ENCODE data around the gene HS6ST3. TPM values are rescaled to one million over a fixed set of nuclear protein-coding genes. Genes with fewer than 3 reads are reported as not detected.

The HS6ST3 gene
- total and polyA plus RNA-seq, 7 donors: under 0.01 to 0.71 (median 0.33) TPM; not detected in 2

DNA sequence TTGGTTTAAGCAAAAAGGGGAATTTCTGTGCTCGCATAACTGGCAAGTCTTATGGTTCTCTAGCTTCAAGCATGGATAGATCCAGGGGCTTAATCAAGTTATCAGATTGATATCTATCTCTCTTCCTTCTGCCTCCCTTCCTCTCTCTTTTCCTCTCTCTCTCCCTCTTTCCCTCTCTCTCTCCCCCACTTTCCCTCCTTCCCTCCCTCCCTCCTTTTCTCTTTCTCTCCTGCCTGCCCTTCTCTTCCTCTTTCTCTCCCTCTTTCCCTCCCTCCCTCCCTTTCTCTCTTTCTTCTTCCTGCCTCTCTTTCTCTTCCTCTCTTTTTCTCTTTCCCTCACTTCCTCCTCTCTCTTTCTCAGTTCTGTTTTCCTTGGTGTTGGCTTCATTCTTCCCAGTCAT lies 195.8 kb downstream of the HS6ST3 start:
- H3K27ac ChIP-seq: no peak overlapping the region
- H3K27me3 ChIP-seq: no peaks in the 10 kb centered on the region
- no peaks in the 10 kb centered on the region for H3K36me3 ChIP-seq
- DNase-seq: no peak
- WGBS, 2 donors: 86 to 91% methylated on average over 1 of the region's 1 CpG
- intact Hi-C loops (cut with DNase I): no loop called here
- no peak for TF ChIP-seq CTCF (IDR thresholded peaks at IDR 0.05)
- no peak for TF ChIP-seq POLR2AphosphoS5 (IDR thresholded peaks at IDR 0.05)
- no peak for TF ChIP-seq EP300 (IDR thresholded peaks at IDR 0.05)
- no peak for TF ChIP-seq POLR2A (IDR thresholded peaks at IDR 0.05)
- no peak overlapping the region for H3K4me3 ChIP-seq
- H3K9me3 ChIP-seq: no peaks in the 10 kb centered on the region
- H3K4me1 ChIP-seq: no peaks in the 10 kb centered on the region

DNA sequence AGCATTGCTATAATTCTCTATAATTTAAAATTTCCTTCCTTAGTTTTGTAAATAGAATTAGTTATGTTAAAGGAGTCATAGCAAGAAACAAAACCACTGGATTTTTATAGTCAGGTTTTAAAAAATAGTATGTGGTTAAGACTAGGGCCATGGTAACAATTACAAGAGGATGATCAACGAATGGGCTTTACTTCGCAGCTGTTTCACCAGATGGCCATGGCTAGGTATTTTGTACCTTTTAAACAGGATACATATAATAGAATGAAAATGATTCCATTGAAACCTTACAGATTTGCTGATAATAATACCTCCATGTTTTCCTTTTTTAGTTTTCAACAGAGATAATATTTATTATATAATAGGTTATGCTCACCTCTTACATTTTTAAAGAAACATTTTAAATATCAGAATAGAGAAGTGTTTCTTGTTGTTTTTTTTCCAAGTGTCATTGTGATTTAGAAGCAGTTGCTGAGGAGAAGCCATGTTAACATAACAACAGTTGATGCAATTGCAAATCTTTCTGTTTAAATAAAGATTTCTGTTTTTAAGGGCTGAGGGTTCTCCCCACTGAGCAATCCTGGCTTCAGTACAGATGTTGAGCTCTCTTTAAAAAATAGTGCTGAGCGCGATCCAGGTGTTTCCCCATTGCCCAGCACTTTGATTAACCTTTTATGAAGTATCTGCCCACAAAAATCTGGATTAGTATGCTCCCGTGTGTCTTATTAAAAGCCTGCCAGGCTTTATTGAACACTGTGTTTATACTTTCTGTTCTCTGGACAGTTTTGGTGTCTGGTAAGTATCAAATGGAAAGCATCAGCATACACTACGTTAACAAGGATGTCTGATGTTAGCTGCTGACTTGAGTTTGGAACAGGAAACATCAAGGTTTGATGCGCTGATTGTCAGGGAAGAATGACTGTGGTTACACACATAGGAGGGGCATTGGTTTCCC lies 205.3 kb downstream of the HS6ST3 start:
- no peak for TF ChIP-seq POLR2A (IDR thresholded peaks at IDR 0.05)
- peak in 2 of 4 donors; percentile 19 to 57 for TF ChIP-seq POLR2AphosphoS5 (IDR thresholded peaks at IDR 0.05)
- TF ChIP-seq CTCF (IDR thresholded peaks at IDR 0.05): no peak
- no peaks in the 10 kb centered on the region for H3K36me3 ChIP-seq
- WGBS, 2 donors: 57 to 68% methylated on average over 7 of the region's 7 CpGs
- H3K4me3 ChIP-seq: no peak overlapping the region
- no peak overlapping the region for H3K27ac ChIP-seq
- no peaks in the 10 kb centered on the region for H3K27me3 ChIP-seq
- DNase-seq: no peak
- intact Hi-C loops (cut with DNase I): no loop called here
- peaks cover 0 to 29% (median 18%) of the 10 kb centered on the region in 4 donors for H3K4me1 ChIP-seq
- H3K9me3 ChIP-seq: no peaks in the 10 kb centered on the region

DNA sequence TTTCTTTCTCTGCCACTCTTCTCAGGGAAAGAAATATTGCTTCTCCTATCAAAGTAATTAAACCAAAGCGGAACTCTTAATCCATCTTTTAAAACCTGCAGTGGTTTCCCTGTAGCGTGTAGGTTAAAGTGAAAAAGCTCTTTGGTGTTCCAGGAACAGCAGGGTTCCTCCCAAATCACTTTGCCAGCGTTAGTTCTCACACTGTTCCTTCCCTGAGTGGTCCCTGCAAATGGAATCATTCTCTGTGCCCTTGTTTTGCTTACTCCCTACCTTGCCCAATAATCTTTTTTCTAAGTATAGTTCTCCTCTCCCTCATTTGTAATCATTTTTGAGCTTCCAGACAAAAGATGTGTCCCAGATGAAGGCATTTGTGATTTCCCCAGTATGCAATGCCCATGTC lies 207.5 kb downstream of the HS6ST3 start:
- WGBS, 2 donors: 68 to 75% methylated on average over 3 of the region's 3 CpGs
- no peaks in the 10 kb centered on the region for H3K36me3 ChIP-seq
- peaks cover 0 to 29% (median 18%) of the 10 kb centered on the region in 4 donors for H3K4me1 ChIP-seq
- no peak for TF ChIP-seq POLR2A (IDR thresholded peaks at IDR 0.05)
- TF ChIP-seq POLR2AphosphoS5 (IDR thresholded peaks at IDR 0.05): no peak
- TF ChIP-seq EP300 (IDR thresholded peaks at IDR 0.05): no peak
- TF ChIP-seq CTCF (IDR thresholded peaks at IDR 0.05): no peak
- H3K27me3 ChIP-seq: no peaks in the 10 kb centered on the region
- intact Hi-C loops (cut with DNase I): no loop called here
- H3K27ac ChIP-seq: no peak overlapping the region
- no peaks in the 10 kb centered on the region for H3K9me3 ChIP-seq
- DNase-seq: no peak
- no peak overlapping the region for H3K4me3 ChIP-seq

DNA sequence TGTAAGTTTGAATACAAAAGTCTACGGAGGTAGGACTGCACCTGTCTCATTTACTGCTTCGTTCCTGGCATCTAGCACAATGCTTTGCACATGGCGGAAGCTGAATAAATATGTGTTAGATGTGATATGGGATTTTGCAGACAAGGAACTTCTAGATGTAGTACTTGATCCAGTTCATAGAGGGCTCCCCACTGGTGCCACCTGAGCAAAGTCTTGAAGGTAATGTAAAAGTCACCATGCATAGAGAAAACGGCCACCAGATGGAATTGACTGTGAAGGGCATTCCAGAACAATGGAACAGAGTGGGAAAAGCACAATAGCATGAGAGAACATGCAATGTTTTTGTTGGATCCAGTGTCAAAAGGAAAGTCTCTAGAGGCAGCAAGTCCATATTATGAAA lies 209.3 kb downstream of the HS6ST3 start:
- peaks cover 0 to 29% (median 18%) of the 10 kb centered on the region in 4 donors for H3K4me1 ChIP-seq
- H3K9me3 ChIP-seq: no peaks in the 10 kb centered on the region
- TF ChIP-seq POLR2AphosphoS5 (IDR thresholded peaks at IDR 0.05) (no peak), EP300 (IDR thresholded peaks at IDR 0.05) (no peak), POLR2A (IDR thresholded peaks at IDR 0.05) (no peak), CTCF (IDR thresholded peaks at IDR 0.05) (no peak)
- H3K4me3 ChIP-seq: no peak overlapping the region
- 74 to 87% methylated on average over 4 of the region's 4 CpGs for WGBS, 2 donors
- no peak overlapping the region for H3K27ac ChIP-seq
- H3K27me3 ChIP-seq: no peaks in the 10 kb centered on the region
- H3K36me3 ChIP-seq: no peaks in the 10 kb centered on the region
- DNase-seq: no peak
- intact Hi-C loops (cut with DNase I): no loop called here

Data from sigmoid colon (tissue), 7 donors.